DMS79 (cell line): Measurements from ENCODE around the gene PSAT1.
A peak's percentile ranks its signal among the peaks of the same experiment; 100 is the strongest.
"Not testable (repeated sequence)": the region's sequence is repeated elsewhere in the genome, so short reads cannot be mapped to it uniquely, and the experiment has no call there.

Source experiments
- DNase-seq: peaks from one replicate; lab custom pipeline; 2025; lab: John Stamatoyannopoulos, UW

The PSAT1 gene

DNA sequence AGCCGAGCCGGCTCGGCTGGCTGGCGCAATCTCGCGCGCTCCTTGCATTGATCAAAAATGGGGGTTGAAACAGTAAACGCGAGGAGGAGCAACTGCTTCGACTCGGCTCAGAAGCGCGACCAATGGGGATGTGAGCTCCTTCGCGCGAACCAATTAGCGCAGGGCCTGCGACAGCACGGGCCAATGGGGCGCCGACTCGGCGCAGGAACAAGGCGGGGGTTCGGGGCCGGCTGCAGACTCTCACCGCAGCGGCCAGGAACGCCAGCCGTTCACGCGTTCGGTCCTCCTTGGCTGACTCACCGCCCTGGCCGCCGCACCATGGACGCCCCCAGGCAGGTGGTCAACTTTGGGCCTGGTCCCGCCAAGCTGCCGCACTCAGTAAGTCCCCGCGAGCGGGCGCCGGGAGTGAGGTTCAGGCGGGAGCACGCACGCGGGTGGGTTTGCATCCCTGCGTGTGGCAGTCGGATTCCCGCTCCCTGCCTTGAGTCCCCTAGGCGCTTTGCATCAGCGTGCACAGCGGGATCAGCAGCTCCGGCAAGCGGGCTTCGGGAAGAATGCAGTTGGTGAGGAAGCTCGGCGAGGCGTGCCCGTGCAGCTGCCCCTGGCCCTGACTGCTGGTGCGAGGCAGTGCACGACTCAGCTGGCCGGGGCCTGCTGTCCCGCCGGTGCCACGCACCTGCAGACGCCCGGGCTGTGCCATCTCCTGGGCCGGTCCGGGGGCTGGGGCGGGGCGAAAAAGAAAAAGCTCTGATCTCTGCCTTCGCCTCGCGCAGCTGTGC is at the start of gene PSAT1:
Gene PSAT1 (plus strand): TSS at position 233 of the 779 bp plus-strand sequence. CDS start 86 bp downstream, at position 319.
- DNase-seq: peak; percentile 78

DNA sequence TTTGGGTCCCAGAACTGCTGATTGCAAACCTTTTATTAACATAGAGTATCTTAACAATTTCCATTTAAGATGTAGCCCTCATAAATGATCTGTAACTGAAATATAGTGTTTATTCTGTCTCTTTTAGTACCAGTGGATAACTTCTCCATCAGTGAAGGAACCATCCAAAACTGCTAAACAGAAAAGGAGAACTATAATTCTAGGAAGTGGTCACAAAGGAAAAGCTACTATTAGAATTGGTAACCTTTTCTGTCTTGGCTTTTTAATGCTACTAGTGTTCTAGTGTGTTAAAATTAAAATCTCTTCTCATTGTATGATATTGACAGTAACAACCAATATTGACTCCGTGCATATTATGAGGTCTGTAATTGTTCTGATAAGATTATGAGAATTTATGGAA is 48.3 kb upstream of the PSAT1 start:
- DNase-seq: no peak

DNA sequence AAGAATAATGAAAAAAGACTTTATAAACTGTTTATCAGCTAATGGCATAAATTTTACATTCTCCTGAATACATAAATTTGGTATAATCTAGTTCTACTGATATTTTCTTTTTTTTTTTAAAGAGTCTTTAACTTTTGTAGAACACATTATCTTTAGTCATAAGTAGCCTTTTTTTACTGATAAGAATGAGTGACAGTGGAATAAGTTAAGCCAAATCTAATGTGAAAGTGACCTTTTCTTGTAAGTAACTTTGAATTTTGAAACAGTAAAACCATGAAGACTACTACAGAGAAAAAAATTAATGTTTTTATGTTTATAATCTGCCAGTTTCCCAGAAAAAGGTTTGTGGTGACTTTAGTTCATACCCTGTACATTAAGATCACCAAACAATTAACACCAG is 47.4 kb upstream of the PSAT1 start:
- no peak for DNase-seq

DNA sequence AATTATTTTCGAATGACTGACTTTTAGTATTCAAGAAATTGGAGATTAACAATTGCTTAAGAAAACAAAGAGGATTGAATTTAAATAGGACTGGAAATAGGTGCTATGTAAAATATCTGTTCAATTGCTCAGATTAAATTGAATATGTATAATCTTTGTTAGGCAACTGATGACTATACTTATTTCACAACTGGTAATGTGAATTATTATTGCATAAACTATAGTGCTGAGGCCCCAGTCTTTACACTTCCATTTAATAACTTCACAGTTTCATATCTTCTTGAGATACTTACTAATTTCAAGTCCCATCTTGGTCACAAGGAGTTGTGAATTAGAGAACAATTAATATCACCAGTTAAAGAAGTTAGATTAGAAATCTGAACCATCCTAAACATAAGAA is 44.3 kb upstream of the PSAT1 start:
- no peak for DNase-seq

- no peak for DNase-seq
Measured at GRCh38 chr9:78253285-78253684, 43.6 kb upstream of the PSAT1 start.

DNA sequence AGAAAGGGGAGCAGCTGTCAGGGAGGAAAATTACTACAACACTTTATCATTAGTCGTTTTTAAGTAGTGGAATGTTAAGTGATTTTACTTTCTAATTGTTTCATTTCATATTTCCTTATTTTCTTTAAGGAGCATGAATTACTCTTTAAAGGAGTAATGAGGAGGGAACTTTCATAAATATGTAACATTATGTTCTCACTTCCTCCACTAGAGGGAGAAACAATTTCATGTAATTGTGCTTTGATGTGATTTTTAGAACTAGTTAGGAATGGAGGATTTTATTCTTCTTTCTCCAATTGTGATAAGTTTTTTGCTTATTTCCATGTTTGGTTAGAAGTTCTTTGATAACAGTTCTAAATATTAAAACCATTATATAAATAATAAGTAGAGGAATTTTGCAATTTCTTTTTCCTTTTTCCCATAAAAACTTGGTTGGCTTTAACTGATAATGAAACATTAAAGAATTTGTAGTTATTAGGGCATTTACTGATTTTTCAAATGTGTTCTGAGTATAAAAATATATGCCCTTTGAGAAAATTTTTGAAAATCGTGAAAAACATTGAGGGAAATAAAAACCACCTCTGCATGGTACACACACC is 35.4 kb upstream of the PSAT1 start:
- no peak for DNase-seq

DNA sequence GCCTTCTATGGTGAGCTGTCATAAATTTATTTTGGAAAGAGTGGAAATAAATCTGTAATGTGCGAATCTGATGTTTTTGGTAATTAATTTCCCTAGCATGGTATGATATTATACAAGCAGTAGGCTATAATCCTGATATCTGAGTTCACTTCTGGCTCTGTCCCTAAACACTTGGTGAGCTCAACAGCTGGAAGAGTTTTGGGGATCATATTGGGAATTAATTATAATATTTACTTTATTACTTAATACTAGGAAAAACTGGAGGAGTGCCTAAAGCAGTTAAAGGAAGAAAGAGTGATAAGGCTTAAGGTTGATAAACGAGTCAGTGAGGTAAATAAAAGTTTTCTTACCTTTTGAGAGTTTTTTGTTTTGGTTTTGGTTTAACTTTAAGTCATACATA is 34.3 kb upstream of the PSAT1 start:
- no peak for DNase-seq

GRCh38 chr9:78267889-78268288 is 29.0 kb upstream of the PSAT1 start:
- no peak for DNase-seq

DNA sequence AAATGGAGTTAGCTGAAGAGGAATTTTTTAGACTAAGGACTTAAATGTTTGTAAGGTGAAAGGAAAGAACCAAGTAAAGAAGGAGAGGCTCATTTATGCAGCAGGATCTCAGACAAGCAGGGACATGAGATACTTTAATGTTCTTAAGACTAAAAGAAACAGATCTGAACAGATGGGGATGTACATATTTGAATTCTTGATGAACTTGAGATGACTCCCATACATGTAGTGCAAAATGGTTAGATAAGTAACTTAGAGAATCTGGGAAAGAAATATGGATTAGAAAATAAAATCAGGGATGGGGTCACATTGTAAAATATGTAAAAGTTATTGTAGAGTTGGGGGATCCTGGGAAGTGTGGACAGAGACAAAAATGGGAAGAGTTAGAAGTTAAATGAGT is 27.1 kb upstream of the PSAT1 start:
- no peak for DNase-seq

DNA sequence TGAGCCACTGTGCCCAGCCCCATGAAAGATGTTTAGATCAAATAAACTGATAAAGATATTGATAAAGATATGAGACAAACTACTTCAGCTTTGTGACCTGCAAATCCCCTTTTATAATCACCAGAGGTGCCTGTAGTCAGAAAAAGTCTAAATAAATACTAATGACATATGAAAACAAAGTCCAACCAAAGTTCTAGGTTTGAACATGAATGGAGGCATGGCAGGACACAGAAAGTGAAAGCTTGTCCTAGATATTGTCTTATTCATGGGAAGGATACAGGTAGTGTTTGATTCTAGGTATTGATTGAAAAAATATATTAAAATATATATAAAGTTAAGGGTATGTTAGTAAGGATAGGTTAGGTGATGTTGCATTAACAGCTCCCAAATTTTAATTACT is 24.6 kb upstream of the PSAT1 start:
- no peak for DNase-seq

GRCh38 chr9:78273761-78274160 is 23.2 kb upstream of the PSAT1 start:
- DNase-seq: no peak

DNA sequence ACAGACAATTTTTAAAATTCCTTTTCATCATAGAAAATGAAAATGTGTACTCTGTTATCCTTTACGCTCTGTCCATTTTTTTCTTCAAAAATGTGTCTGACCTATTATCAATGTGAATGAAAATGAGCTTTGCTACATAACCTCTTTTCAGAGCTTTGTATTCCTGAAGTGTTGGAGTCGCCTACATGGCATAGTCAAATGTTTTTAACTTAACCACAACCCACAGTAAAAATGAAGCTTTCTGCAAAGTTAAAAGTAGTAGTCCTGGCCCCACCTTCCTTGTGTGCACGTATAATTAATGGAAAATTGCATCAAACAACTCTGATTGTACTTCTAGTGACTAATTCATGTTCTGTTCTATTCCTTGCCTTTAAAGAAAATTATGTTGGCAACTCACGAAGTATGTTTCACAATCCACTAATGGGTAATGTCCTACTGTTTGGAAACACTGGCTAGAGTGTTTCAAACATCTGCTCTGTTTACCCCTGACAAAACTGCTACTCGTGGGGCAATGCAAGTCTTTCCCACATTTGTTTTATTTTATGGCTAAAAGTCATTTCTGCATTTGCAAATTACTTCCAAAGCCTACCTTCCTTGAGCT is 18.6 kb upstream of the PSAT1 start:
- no peak for DNase-seq

- no peak for DNase-seq
Measured at GRCh38 chr9:78278801-78279200, 18.1 kb upstream of the PSAT1 start.

- peak; percentile 27 for DNase-seq
Measured at GRCh38 chr9:78280982-78281668, 15.8 kb upstream of the PSAT1 start.

DNA sequence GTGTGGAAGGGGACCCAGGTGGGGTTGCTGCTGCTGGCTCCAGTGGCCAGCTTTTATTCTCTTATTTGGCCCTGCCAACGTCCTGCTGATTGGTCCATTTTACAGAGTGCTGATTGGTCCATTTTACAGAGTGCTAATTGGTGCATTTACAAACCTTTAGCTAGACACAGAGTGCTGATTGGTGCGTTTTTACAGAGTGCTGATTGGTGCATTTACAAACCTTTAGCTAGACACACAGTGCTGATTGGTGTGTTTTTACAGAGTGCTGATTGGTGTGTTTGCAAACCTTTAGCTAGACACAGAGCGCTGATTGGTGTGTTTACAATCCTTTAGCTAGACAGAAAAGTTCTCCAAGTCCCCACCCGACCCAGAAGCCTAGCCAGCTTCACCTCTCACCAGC is 12.7 kb upstream of the PSAT1 start:
- DNase-seq: not testable (repeated sequence)

DNA sequence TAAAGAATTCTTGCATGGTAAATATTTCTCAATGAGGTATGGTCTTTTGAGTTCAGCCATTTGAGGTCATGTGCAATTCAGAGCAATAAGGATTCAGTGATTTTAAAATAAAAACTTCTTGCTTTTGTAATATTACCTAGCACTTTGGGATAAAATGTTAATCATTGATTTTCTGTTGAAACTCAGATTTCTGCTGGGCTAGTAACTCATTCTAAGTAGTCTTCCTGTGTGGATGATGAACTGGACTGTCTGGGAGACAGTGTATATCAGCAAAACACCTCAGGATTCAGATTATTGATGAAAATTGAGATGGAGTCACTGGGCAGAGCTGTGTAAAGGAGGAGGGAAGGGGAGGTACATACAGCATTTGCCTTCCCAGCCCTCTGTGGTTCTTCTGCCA is 10.8 kb upstream of the PSAT1 start:
- DNase-seq: no peak

GRCh38 chr9:78286946-78287388 is 10.0 kb upstream of the PSAT1 start:
- no peak for DNase-seq

- DNase-seq: peak; percentile 67
Measured at GRCh38 chr9:78288214-78288892, 8.6 kb upstream of the PSAT1 start.

DNA sequence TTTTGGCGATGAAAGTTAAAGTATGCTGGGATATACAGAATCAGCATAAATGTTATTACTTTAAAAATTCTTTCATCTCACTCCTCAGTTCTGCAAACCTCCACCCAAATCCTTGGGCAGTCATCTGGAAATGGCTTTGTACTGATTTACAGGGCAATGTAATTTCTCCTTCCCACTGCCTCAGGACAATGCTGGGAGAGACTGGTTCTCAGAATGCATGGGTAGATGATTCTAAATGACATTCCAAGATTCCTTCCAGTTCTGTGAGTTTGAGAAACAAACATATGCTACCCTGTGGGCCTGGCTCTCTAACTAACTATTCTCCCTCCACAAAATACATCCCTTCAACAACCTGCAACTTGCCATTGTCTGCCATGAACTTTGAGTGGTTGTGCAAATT is 7.5 kb upstream of the PSAT1 start:
- DNase-seq: no peak

DNA sequence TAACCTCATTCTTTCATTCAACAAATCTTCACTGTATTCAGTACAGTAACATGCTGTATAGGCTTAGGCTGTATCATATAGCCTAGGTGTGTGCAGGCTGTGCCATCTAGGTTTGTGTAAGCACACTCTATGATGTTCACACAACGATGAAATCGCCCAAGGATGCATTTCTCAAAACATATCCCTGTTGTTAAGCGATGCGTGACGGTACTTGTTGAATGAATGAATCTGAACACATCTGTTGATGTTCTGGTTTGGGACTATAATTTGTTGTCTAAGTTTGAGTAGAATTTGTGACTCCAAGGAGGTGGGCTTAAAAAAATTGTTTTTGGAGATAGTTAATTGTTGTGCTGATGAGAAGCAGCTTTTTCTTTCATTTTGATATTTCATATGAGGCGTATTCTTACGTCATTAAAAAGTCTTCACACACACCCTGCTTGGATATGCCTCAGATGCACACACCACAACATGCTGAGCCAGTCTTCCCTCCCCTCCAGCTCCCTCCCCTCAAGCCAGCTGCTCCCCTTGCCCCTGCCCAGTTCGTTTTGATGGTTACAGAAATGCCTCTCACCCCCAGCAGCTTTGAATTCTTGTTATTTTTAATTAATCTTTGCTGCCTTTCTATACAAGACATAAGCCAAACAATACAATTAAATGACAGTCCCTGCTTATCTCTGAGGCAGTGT is 5.5 kb upstream of the PSAT1 start:
- DNase-seq: no peak

DNA sequence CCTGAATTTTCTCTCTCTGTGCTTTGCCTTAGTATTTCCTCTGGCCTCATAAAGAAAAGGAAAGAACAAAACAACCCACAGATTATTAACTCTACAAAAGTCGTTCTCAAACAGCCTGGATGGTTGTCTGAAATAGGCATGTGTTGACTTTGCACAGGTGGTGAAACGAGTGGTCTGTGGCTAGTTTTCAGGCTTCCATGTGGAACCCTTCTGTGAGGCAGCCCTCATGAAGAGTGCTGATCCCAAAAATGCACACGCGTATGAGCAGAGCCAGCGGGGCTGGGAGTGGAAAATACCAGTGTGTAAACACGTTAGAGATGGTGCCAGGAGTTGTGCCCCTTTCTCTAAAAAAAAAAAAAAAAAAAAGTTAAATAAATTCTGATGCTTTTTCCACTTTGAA is 4.9 kb upstream of the PSAT1 start:
- no peak for DNase-seq
